GM18511 (cell line): ENCODE results near the gene IFT20.
"Not testable (repeated sequence)": the region's sequence is repeated elsewhere in the genome, so short reads cannot be mapped to it uniquely, and the experiment has no call there.

ENCODE experiments used
- ATAC-seq: cut with Tn5 transposase; IDR thresholded peaks from one replicate; pipeline ENCODE4 v1.9.1; 2021; ENCODE audit warnings: mild to moderate bottlenecking, moderate library complexity; ENCODE audit not compliant: unreplicated experiment

IFT20 gene

GRCh38 chr17:28364665-28365363, 29.5 kb upstream of the IFT20 start, which contains the start of gene SEBOX:
Gene SEBOX, minus strand, starts transcription at chr17:28365199. Its CDS starts 48 bp downstream, at chr17:28365151.
- ATAC-seq = no peak

GRCh38 chr17:28363776-28364650, 28.7 kb upstream of the IFT20 start:
- no peak for ATAC-seq

DNA sequence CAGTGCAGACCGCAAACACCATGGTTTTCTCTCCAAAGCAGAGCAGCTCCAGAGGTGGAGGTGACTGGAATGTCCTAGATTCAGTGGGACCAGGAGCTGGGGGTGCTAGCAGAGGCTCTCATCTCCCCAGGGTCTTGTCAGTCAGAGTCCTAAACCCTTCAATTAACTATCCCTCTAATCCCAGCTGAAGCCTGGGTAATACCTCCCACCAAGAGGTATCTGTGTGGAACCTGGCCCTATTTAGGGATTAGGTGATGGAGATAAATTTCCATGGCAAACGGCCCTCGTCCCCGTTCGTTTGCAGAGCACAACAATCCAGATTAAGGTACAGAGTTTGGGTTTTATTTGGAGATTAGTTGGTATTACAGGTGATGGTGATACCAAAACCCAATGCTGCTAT, 27.9 kb upstream of the IFT20 start:
- no peak for ATAC-seq

- ATAC-seq = no peak
Measured at GRCh38 chr17:28357901-28358197, 22.6 kb upstream of the IFT20 start.

GRCh38 chr17:28357061-28357900, 22.0 kb upstream of the IFT20 start, which contains the start of gene POLDIP2:
Gene POLDIP2, minus strand, starts transcription at chr17:28357527. Its CDS starts 79 bp downstream, at chr17:28357448.
- peak; percentile 97 for ATAC-seq

DNA sequence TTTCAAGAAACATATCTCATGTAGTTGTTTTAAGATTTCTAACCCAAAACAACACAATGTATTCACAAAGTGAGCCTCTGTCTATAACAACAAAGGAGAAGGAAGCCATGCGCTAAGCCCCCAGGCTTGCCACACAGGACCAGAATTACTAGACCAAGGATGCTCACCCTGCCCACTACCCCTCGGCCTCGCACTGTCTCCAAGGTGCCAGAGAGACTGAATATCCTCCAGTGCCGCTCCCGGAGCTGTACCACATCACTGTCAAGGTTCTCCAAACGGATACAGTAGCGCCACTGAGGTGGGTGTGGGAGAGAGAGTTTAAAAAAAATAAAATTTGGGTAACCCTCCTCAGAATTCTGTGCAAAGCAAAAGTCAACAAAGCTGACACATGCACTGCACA, 15.0 kb upstream of the IFT20 start:
- no peak for ATAC-seq

- no peak for ATAC-seq
Measured at GRCh38 chr17:28348979-28349378, 13.7 kb upstream of the IFT20 start.

GRCh38 chr17:28347261-28347891, 12.1 kb upstream of the IFT20 start:
- ATAC-seq = no peak

DNA sequence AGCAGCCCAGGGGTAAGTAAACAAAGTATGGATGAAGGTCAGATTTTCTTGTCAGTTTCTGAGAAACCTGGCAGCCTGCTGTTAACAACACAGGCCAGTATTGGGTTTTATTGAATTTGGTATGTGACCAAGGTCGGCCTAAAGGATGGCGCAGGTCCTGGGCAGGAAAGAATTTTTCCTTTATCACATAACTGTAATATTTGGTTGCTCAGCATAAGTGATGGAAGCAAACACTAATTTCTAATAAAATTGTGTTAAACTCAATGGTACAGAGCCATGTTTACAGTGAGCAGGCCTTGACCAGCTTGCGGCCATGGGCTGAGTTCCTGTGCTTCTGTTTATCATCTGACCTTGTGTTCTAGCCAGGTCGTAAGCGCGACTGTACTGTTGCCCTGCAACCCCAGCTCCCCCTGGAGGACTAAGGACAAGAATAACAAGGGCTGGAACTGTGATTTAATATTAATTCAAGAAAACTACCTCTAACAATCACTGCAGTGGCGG, 11.5 kb upstream of the IFT20 start:
- ATAC-seq = no peak

DNA sequence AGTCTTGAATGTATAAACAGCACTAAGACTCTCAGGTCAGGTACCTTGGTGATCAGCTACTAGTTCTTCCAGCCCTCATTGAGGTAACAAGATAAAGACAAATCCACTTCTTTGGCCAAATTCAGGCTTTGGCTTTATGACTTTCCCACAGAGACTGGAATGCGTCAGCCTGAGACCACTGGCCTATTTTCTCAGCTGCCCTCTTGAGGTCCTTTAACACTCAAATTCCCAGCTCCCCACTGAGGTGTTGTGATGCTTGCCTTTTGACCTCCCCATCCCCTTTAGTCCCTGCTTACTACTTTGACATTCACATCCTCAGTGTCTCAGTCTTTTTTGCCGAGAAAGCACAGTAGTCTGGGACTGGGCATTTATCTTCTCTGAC, 10.9 kb upstream of the IFT20 start:
- ATAC-seq = no peak

GRCh38 chr17:28345419-28346198, 10.3 kb upstream of the IFT20 start:
- ATAC-seq = no peak

DNA sequence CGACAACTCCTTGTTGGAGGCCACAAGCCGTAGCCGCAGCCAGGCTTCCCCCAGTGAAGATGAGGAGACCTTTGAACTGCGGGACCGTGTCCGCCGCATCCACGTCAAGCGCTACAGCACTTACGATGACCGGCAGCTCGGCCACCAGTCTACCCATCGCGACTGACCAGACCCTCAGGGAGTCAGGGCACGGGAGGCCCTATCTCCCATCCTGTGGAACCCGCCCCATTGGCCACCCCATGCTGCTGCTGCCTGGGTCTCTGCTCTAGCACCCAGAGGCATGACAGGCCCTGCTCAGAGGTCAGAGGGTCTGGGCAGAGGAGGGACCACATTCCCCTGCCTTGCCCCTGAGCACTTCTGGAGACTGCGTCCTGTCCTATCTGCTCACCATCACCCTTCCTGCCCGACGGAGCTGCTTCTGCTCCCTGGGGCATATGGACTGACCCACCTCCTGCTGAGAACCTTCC, 9.2 kb upstream of the IFT20 start:
- no peak for ATAC-seq

- ATAC-seq = no peak
Measured at GRCh38 chr17:28344011-28344410, 8.7 kb upstream of the IFT20 start.

DNA sequence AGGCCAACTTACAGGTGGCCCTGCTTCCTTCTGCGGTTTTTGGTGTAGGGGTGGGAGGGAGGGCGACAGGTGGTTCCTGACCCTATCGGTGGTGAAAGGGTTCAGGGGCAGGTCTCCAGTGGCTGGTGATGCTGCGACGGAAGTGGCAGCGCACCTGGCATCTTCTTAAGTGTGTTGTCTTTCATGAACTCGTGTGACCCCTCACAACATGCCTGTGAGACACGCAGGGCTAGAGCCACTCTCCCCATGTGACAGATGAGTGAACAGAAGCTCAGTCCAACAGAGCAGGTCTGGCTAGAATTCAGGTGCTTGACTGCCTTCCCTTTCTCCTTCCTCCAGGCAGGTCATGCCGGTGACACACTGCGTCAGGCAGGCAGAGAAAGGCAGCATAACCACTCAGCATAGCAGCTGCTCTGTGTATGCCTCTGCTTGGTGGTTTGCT, 8.2 kb upstream of the IFT20 start:
- no peak for ATAC-seq

- no peak for ATAC-seq
Measured at GRCh38 chr17:28342313-28342712, 7.0 kb upstream of the IFT20 start.

- no peak for ATAC-seq
Measured at GRCh38 chr17:28341516-28341915, 6.2 kb upstream of the IFT20 start.

GRCh38 chr17:28340374-28340773, 5.1 kb upstream of the IFT20 start:
- ATAC-seq = no peak

DNA sequence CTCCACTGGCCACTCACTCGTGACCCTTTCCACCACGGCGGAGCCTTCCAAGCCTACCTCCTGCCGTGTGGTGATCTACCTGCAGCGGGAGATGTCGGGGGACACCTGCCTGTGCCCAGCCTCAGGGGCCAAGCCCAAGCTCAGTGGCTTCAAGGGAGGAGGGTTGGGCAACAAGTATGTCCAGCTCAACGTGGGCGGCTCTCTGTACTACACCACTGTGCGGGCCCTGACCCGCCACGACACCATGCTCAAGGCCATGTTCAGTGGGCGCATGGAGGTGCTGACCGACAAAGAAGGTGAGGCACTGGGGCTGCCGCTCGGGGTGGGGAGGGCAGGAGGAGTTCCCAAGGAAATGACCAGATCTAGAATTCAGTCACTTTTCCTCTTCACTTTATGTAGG, 4.2 kb upstream of the IFT20 start:
- ATAC-seq = no peak

- not testable (repeated sequence) for ATAC-seq
Measured at GRCh38 chr17:28338769-28339212, 3.5 kb upstream of the IFT20 start.
